Right lobe of liver (tissue), 4 donors: Measurements from ENCODE around the gene EPHA1.

Source experiments
- POLR2A ChIP-seq: fragments of 450-650 bp; IDR thresholded peaks from one replicate; pipeline ENCODE4 v1.6.1; 2017; ENCODE audit warnings: antibody characterized with exemption, mild to moderate bottlenecking
- TF ChIP-seq, protein P1 (sequence below), 4 donors: fragments of 200-600 bp in 3 of 4; fragments of 450-650 bp in 1 of 4; IDR thresholded peaks; one replicate each; pipeline versions ENCODE4 v1.5.1 to v1.8.0; 2016 to 2022; ENCODE audit warnings: antibody characterized with exemption in 4 of 4, mild to moderate bottlenecking in 2 of 4
- donor health status: DM: no; HTN: no; CAD: no.
- donor health status: DM: no; HTN: no; CAD: no.
- donor health status: DM: no; HTN: yes; CAD: no.

DNA sequence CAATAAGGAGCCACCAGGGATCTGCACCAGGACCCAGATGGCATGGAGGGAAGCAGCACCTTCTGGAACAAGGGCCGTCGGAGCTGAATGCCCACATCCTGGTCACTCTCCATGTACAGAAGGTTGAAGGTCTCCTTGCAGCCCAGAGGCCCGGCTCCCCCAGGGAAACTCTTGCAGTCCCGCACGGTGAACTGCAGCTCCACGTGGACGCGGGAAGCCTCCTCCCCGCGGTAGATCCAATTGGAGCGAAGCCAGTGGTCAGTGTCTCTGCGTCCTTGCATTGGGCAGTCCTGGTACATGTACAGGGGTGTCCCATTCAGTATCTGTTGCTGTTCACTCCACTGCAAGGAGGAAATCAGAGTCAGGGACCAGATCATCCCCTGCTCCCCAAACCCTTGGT lies 7.4 kb downstream of the EPHA1 start:
- TF ChIP-seq, protein P1, sequence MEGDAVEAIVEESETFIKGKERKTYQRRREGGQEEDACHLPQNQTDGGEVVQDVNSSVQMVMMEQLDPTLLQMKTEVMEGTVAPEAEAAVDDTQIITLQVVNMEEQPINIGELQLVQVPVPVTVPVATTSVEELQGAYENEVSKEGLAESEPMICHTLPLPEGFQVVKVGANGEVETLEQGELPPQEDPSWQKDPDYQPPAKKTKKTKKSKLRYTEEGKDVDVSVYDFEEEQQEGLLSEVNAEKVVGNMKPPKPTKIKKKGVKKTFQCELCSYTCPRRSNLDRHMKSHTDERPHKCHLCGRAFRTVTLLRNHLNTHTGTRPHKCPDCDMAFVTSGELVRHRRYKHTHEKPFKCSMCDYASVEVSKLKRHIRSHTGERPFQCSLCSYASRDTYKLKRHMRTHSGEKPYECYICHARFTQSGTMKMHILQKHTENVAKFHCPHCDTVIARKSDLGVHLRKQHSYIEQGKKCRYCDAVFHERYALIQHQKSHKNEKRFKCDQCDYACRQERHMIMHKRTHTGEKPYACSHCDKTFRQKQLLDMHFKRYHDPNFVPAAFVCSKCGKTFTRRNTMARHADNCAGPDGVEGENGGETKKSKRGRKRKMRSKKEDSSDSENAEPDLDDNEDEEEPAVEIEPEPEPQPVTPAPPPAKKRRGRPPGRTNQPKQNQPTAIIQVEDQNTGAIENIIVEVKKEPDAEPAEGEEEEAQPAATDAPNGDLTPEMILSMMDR (IDR thresholded peaks at IDR 0.05) = no peak
- TF ChIP-seq POLR2A = no peak
